ENCODE measurements around the gene TULP4.

Gene TULP4

GRCh38 chr6:158312165-158312564 is at the start of gene TULP4:
Gene TULP4 (plus strand): TSS chr6:158312465. CDS start chr6:158314017, 1,552 bp downstream.
- DNase-seq (ENCODE audit: low read depth in 3 of 3) = no peak

GRCh38 chr6:158262755-158263154 is 49.5 kb upstream of the TULP4 start:
- no peak for DNase-seq (ENCODE audit: low read depth in 3 of 3)

GRCh38 chr6:158264180-158264579 is 48.1 kb upstream of the TULP4 start:
- DNase-seq (ENCODE audit: low read depth in 3 of 3) = no peak

- DNase-seq (ENCODE audit: low read depth in 3 of 3) = no peak
Observed at GRCh38 chr6:158266131-158266530, 46.1 kb upstream of the TULP4 start.

GRCh38 chr6:158268361-158269147 is 43.7 kb upstream of the TULP4 start:
- DNase-seq (ENCODE audit: low read depth in 3 of 3) = no peak

GRCh38 chr6:158269657-158270056 is 42.6 kb upstream of the TULP4 start:
- no peak for DNase-seq (ENCODE audit: low read depth in 3 of 3)

- no peak for DNase-seq (ENCODE audit: low read depth in 3 of 3)
Observed at GRCh38 chr6:158270389-158271127, 41.7 kb upstream of the TULP4 start.

GRCh38 chr6:158272324-158272723 is 39.9 kb upstream of the TULP4 start:
- no peak for DNase-seq (ENCODE audit: low read depth in 3 of 3)

GRCh38 chr6:158278004-158278403 is 34.3 kb upstream of the TULP4 start:
- no peak for DNase-seq (ENCODE audit: low read depth in 3 of 3)

- no peak for DNase-seq (ENCODE audit: low read depth in 3 of 3)
Observed at GRCh38 chr6:158279615-158280014, 32.6 kb upstream of the TULP4 start.

GRCh38 chr6:158283304-158283980 is 28.8 kb upstream of the TULP4 start:
- no peak for DNase-seq (ENCODE audit: low read depth in 3 of 3)

- DNase-seq (ENCODE audit: low read depth in 3 of 3) = no peak
Observed at GRCh38 chr6:158284007-158284875, 28.0 kb upstream of the TULP4 start.

- no peak for DNase-seq (ENCODE audit: low read depth in 3 of 3)
Observed at GRCh38 chr6:158284876-158285655, 27.2 kb upstream of the TULP4 start.

- no peak for DNase-seq (ENCODE audit: low read depth in 3 of 3)
Observed at GRCh38 chr6:158285656-158286021, 26.6 kb upstream of the TULP4 start.

GRCh38 chr6:158286413-158286812 is 25.9 kb upstream of the TULP4 start:
- DNase-seq (ENCODE audit: low read depth in 3 of 3) = no peak

GRCh38 chr6:158287047-158287446 is 25.2 kb upstream of the TULP4 start:
- no peak for DNase-seq (ENCODE audit: low read depth in 3 of 3)

GRCh38 chr6:158290040-158290439 is 22.2 kb upstream of the TULP4 start:
- DNase-seq (ENCODE audit: low read depth in 3 of 3) = no peak

- DNase-seq (ENCODE audit: low read depth in 3 of 3) = peak; percentile 17 to 41 (median 29)
Observed at GRCh38 chr6:158290659-158291058, 21.6 kb upstream of the TULP4 start.

- no peak for DNase-seq (ENCODE audit: low read depth in 3 of 3)
Observed at GRCh38 chr6:158292016-158292415, 20.2 kb upstream of the TULP4 start.

GRCh38 chr6:158293122-158293521 is 19.1 kb upstream of the TULP4 start:
- no peak for DNase-seq (ENCODE audit: low read depth in 3 of 3)

Data from stimulated activated CD4-positive, alpha-beta T cell treated with anti-CD3 and anti-CD28 coated beads, TNF-alpha, amount 100 ng/mL, for 48 hours (primary cell).